ENCODE data around the gene BCO2.

- TF ChIP-seq POLR2AphosphoS5 (IDR thresholded peaks at IDR 0.05; ENCODE audit: low read length) (no peak), CTCF (IDR thresholded peaks at IDR 0.05 in 2 of 3, conservative IDR thresholded peaks at IDR 0.05 in 1 of 3; ENCODE audit: control insufficient read depth in 2 of 3, extremely low read depth in 1 of 3, insufficient read depth in 1 of 3, low read depth in 3 of 3, low read length in 3 of 3) (no peak), RB1 (IDR thresholded peaks at IDR 0.05; ENCODE audit: borderline replicate concordance) (no peak), RAD51 (IDR thresholded peaks at IDR 0.05) (no peak), SUZ12 (IDR thresholded peaks at IDR 0.05; ENCODE audit: unreplicated experiment) (no peak), IRF3 (IDR thresholded peaks at IDR 0.05) (no peak), CHD2 (IDR thresholded peaks at IDR 0.05; ENCODE audit: borderline replicate concordance, low read depth, low read length) (no peak), RAD21 (IDR thresholded peaks at IDR 0.05; ENCODE audit: insufficient read depth, low read depth, low read length) (no peak), RELA (IDR thresholded peaks at IDR 0.05; ENCODE audit: borderline replicate concordance, partially characterized antibody) (no peak), ELK1 (IDR thresholded peaks at IDR 0.05; ENCODE audit: low read depth, low read length) (no peak)
Measured at GRCh38 chr11:112150517-112150916, 24.8 kb upstream of the BCO2 start.

Measured in GM12878 (cell line).